ENCODE data around the gene LAMA5.

LAMA5 gene

GRCh38 chr20:62363920-62364851 lies 2.9 kb downstream of the LAMA5 start:
- DNase-seq (ENCODE audit: low read depth, low spot score): no peak
- H3K4me3 ChIP-seq (ENCODE audit: low read length): no peak overlapping the region

- DNase-seq (ENCODE audit: low read depth, low spot score): no peak
- H3K4me3 ChIP-seq (ENCODE audit: low read length): no peak overlapping the region
These were observed 3.9 kb downstream of the LAMA5 start for GRCh38 chr20:62362991-62363919.

DNA sequence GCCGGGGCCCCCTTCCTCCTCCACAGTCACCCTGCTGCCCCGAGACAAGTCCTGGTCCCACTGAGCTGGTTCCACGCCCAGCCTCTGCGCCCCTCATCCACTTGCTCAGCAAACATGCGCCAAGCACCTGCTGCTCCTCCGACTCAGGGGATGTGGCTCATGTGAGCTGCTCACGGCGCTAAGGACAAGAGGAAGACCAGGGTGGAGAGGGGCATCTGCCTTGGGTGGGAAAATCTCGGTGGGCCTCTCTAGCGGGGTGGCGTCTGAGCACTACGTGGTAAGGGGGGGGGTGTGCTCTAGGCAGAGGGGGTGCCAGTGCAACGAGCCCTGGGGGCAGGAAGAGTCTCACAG lies 4.5 kb downstream of the LAMA5 start:
- H3K4me3 ChIP-seq (ENCODE audit: low read length): no peak overlapping the region
- DNase-seq (ENCODE audit: low read depth, low spot score): no peak

DNA sequence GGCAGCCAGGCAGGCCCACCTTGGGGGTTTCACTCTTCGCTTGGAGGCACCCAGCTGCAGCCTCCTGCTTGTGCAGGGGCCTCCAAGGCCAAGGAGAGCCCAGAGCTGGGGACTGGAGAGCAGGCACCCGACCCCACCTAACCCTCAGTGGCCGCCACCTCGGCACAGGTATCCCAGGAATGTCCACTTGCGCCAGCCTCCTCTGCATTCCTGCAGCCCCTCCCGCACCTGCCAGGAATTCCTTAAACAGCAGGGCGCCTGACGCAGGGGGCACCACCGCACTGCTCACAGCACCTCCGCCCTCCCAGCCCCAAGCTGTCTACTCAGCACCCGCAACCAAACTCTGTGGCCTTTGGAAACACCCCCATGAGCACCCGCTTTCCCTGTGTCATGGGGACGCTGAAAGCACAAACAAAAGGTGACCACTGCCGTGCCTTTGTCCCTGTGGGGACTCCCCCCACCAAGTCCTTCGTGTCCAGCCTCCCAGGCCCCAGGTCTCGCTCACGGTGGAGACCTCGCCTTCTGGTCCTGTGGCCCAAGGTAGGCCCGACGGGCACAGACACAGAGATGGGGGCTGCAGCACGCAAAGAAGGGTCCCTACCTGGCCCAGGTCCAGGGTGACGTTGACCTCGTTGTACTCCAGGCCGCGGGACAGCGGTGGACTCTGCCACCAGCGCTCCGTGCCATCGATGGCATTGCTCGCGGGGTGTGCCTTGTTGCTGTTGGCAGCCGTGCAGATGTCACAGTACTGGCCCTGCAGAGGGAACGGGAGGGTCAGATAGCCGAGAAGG lies 5.1 kb downstream of the LAMA5 start:
- DNase-seq (ENCODE audit: low read depth, low spot score): no peak
- H3K4me3 ChIP-seq (ENCODE audit: low read length): no peak overlapping the region

- no peak overlapping the region for H3K4me3 ChIP-seq (ENCODE audit: low read length)
- no peak for DNase-seq (ENCODE audit: low read depth, low spot score)
These were observed 6.0 kb downstream of the LAMA5 start for GRCh38 chr20:62360854-62361798.

DNA sequence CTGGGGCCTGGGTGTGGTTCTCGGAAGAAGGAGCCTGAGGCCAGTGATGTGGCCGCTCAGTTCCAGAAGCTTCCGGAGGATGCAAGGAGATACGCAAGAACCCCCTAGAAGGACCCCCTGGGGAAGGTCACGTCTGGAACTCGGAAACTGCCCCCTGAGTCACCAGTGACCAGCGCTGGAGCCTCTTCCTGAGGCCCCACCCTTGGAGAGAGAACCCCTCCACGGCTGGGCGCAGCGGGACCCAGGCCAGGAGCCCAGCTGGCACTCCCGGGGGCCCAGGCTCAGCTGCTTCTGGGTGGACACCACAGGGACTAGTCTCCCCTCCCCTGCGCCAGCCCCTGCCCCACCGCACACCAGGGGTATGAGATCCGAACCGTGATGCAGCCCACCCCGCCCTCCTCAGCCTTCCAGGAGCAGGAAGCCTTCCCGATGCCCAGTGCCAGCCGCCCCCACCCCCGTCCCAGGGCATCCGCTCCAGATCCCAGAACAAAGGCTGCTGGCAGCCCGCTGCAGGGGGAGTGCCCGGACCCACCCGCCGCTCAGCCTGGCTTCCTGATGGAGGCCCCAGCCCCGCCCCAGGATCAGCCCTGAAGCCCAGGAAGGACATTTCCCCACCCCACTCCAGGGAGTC lies 7.5 kb downstream of the LAMA5 start:
- no peak for DNase-seq (ENCODE audit: low read depth, low spot score)
- H3K4me3 ChIP-seq (ENCODE audit: low read length): no peak overlapping the region

DNA sequence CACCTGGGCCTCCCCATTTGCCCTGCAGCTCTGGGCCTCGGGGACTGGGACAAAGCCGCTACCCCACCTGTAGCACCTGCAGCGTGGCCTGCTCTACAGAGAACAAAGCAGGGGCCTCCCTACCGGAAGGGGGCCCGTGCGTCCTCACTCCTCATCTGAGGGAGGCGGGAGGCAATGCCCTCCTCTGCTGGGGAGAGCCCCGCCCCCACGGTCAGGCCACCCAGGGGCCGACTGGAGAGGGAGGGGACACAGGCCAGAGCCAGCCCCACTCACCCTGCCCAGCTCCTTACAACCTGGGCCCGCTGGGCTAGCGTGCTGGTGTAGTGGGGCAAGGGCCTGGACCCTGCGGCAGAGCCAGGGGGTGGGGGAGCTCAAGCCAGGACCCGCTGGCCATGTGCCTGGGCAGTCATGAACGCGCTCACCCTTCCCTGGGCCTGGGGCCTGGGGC lies 8.0 kb downstream of the LAMA5 start:
- DNase-seq (ENCODE audit: low read depth, low spot score): no peak
- no peak overlapping the region for H3K4me3 ChIP-seq (ENCODE audit: low read length)

DNA sequence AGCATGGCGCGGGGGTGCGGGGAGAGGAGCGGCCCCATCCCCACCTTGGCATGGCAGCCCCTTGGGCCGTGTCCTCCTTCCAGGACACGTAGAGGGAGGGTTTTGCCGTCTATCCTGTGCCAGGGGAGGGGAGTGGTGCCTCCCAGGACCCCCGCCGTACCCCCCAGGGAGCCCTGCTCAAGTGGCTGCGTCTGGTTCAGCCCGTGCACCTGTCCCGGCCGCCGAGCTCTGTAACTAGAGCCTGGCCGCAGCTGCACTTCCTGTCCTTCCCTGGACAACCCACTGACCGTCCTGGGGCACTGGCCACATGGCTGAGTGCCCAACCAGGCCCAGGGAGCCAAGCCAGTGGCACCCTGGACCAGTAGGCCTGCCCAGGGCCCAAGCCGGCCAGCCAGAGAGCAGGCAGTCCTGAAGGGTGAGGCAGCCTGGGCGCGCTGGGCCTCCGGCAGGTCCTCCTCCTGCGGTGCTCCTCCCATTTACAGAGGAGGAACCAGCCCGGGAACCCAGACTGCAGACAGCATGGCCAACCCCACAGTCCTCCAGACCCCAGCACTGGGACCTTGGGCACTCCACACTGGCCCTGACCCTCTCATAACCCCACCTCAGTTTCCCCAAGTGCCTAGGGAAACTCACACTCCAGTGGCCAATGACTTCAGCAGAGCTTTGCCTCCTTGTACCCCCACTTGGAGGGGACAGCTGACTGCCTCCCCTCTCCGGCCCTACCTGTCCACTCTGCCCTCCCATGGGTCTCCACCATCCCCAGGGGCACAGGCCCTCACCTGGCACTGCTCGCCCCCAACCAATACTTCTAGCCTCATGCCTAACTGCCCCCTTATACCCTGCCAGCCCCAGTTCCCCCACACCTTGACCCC lies 8.7 kb downstream of the LAMA5 start:
- H3K4me3 ChIP-seq (ENCODE audit: low read length): no peak overlapping the region
- no peak for DNase-seq (ENCODE audit: low read depth, low spot score)

DNA sequence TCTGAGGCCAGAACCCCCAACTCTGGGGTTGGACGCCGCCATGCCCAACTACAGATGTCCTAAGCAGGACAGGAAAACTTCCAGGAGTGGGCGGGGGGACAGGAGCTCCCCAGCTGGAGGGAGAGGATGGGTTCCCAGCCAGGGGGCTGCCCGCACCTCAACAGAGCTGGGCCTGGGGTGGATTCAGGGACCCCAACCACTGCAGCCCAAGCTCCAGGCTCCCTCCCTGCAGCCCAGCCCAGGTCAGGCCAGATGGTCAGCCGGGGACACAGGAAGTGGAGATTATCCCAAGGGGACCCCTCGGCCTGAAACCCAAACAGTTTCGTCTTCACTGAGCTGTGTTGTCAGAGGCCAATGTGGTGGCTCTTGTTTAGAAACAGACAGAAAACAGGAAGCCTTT lies 9.4 kb downstream of the LAMA5 start:
- no peak overlapping the region for H3K4me3 ChIP-seq (ENCODE audit: low read length)
- no peak for DNase-seq (ENCODE audit: low read depth, low spot score)

DNA sequence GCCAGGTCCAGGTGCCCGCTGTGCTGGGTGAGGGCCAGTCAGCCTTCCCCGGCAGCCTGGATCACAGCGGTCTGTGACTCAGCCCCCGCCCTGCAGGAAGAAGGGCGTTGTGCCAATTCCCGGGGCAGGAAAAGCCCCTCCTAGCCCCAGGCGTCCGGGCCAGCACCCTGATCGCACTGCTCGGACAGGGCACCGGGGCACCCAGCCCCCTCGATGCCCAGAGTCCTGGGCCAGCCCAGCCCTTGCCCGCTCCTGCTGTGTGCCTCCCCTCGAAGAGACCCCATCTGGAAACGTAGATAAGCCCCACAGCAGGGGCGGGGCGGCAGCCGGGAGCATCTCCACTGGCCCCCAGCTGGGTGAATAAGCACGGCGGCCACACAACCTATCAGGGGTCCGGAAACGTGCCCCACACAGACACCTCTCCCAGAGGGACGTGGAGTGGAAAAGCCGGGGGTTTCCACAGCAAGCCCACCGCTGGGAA lies 9.9 kb downstream of the LAMA5 start:
- H3K4me3 ChIP-seq (ENCODE audit: low read length): no peak overlapping the region
- DNase-seq (ENCODE audit: low read depth, low spot score): no peak

- H3K4me3 ChIP-seq (ENCODE audit: low read length): no peak overlapping the region
- no peak for DNase-seq (ENCODE audit: low read depth, low spot score)
These were observed 10.4 kb downstream of the LAMA5 start for GRCh38 chr20:62356589-62357186.

DNA sequence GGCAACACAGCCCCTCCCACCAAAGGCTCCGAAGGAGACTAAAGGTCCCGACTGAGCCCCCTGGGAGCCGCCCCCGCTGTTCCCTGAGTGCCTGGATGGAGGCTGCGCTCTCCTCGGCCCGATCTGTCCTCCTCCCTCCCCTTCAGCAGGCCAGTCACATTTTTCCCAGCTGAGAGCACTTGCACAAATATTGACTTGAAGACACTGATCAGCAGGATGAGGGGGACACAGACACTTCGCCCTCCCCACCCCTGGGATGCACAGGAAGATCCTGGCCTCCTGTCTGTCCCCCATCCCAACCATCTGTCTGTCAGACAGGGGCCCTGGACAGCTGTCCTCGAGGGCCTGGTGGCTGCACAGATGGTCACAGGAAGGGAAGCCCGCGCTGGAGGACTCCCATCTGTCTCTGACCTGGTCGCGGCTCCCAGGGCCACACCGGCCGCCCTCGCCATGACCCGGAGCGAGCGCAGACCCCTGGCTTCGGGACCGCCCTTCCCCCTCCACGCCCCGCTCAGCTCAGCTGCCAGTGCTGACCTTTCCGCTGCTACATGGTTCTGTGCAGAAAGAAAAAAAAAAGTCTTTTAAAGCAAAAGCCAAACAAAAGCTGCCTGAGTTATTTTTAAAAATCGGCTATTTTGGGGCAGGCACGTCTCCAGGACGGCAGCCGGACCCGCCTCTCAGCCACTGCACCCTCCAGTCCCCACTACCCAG lies 11.1 kb downstream of the LAMA5 start:
- no peak overlapping the region for H3K4me3 ChIP-seq (ENCODE audit: low read length)
- DNase-seq (ENCODE audit: low read depth, low spot score): no peak

GRCh38 chr20:62355516-62355877 lies 11.6 kb downstream of the LAMA5 start:
- H3K4me3 ChIP-seq (ENCODE audit: low read length): no peak overlapping the region
- DNase-seq (ENCODE audit: low read depth, low spot score): no peak

GRCh38 chr20:62354811-62355341 lies 12.2 kb downstream of the LAMA5 start:
- DNase-seq (ENCODE audit: low read depth, low spot score): no peak
- no peak overlapping the region for H3K4me3 ChIP-seq (ENCODE audit: low read length)

DNA sequence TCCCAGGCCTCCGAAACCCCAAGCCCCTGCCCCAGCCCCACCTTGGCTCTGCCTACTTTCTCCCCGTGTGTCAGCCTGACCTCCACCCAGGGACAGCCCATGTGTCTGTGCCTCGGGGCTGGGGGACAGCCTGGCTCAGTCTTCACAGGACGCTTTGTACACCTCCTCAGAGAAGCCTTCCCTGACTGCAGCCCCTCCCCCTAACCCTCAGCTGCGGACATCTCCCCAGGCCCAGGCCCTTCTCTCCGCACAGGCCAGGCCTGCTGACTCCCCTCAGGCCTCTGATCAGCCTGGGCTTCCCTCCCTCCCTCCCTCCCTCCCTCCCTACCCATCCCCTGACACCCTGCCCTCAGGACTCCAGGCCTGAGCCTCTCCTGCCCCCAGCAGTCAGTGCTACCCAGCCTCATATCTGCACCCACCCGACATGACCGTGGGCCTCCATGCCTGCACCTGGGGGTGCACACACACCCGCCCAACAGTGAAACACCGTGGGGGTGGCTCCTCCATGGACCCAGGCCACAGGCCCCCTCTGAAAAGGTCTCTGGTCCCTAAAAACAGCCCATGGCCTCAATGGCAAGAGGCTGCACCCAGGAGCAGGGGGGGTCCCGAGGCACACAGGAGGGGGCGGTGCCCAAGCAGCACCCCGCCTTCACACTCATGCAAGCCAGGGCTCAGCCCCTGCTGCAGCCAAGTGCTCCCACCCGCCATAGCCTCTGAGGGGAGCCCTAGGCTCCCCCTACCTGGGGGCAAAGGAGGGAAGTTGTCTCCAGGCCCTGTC lies 12.9 kb downstream of the LAMA5 start:
- no peak for DNase-seq (ENCODE audit: low read depth, low spot score)
- H3K4me3 ChIP-seq (ENCODE audit: low read length): no peak overlapping the region
